Measurements from ENCODE around the gene CDX1.

GRCh38 chr5:150166650-150167511 lies at the start of gene CDX1:
- TF ChIP-seq EZH2 (IDR thresholded peaks at IDR 0.05) (peak; percentile 99), CTCF (IDR thresholded peaks at IDR 0.05) (peak; percentile 14)

Data from neural progenitor cell (in vitro differentiated cells).